OCI-M1 (cell line): ENCODE measurements around the gene TAAR9.
A peak's percentile ranks its signal among the peaks of the same experiment; 100 is the strongest.

Experiments
- DNase-seq: peaks from one replicate; lab custom pipeline; 2025; lab: John Stamatoyannopoulos, UW

Gene TAAR9

GRCh38 chr6:132537977-132538376 lies at the start of gene TAAR9:
TSS of gene TAAR9 (plus strand) at chr6:132538277. CDS start at chr6:132538290, 13 bp downstream.
- no peak for DNase-seq

- DNase-seq, result no peak
These were observed 48.7 kb upstream of the TAAR9 start for GRCh38 chr6:132489376-132489775.

- DNase-seq, result no peak
These were observed 48.1 kb upstream of the TAAR9 start for GRCh38 chr6:132490024-132490423.

- DNase-seq, result no peak
These were observed 47.4 kb upstream of the TAAR9 start for GRCh38 chr6:132490478-132491204.

- DNase-seq, result no peak
These were observed 46.8 kb upstream of the TAAR9 start for GRCh38 chr6:132491303-132491702.

- DNase-seq, result no peak
These were observed 46.2 kb upstream of the TAAR9 start for GRCh38 chr6:132491881-132492280.

GRCh38 chr6:132494954-132495353 lies 43.1 kb upstream of the TAAR9 start:
- no peak for DNase-seq

GRCh38 chr6:132495604-132496079 lies 42.4 kb upstream of the TAAR9 start:
- no peak for DNase-seq

- no peak for DNase-seq
These were observed 41.4 kb upstream of the TAAR9 start for GRCh38 chr6:132496519-132497180.

GRCh38 chr6:132498638-132499037 lies 39.4 kb upstream of the TAAR9 start:
- no peak for DNase-seq

GRCh38 chr6:132499757-132500156 lies 38.3 kb upstream of the TAAR9 start:
- DNase-seq, result no peak

GRCh38 chr6:132504757-132505156 lies 33.3 kb upstream of the TAAR9 start:
- no peak for DNase-seq

GRCh38 chr6:132505158-132505557 lies 32.9 kb upstream of the TAAR9 start:
- DNase-seq, result no peak

- no peak for DNase-seq
These were observed 31.6 kb upstream of the TAAR9 start for GRCh38 chr6:132506461-132506860.

GRCh38 chr6:132506869-132507808 lies 30.9 kb upstream of the TAAR9 start:
- no peak for DNase-seq

GRCh38 chr6:132511210-132511830 lies 26.8 kb upstream of the TAAR9 start:
- DNase-seq, result peak; percentile 81

- DNase-seq, result peak; percentile 58
These were observed 26.3 kb upstream of the TAAR9 start for GRCh38 chr6:132511831-132512220.

- DNase-seq, result no peak
These were observed 25.8 kb upstream of the TAAR9 start for GRCh38 chr6:132512342-132512637.

- DNase-seq, result peak; percentile 97
These were observed 25.1 kb upstream of the TAAR9 start, which contains the start of gene STX7 for GRCh38 chr6:132512638-132513632. TSS of gene STX7 (minus strand) at chr6:132513116. CDS start at chr6:132503530, 9,586 bp downstream.

- peak; percentile 29 for DNase-seq
These were observed 24.1 kb upstream of the TAAR9 start for GRCh38 chr6:132513831-132514545.
